ENCODE results near the gene USP24.

- TF ChIP-seq, protein P1, sequence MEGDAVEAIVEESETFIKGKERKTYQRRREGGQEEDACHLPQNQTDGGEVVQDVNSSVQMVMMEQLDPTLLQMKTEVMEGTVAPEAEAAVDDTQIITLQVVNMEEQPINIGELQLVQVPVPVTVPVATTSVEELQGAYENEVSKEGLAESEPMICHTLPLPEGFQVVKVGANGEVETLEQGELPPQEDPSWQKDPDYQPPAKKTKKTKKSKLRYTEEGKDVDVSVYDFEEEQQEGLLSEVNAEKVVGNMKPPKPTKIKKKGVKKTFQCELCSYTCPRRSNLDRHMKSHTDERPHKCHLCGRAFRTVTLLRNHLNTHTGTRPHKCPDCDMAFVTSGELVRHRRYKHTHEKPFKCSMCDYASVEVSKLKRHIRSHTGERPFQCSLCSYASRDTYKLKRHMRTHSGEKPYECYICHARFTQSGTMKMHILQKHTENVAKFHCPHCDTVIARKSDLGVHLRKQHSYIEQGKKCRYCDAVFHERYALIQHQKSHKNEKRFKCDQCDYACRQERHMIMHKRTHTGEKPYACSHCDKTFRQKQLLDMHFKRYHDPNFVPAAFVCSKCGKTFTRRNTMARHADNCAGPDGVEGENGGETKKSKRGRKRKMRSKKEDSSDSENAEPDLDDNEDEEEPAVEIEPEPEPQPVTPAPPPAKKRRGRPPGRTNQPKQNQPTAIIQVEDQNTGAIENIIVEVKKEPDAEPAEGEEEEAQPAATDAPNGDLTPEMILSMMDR (IDR thresholded peaks at IDR 0.05): no peak
- no peak for TF ChIP-seq POLR2A (IDR thresholded peaks at IDR 0.05)
Measured at GRCh38 chr1:55081905-55082296, 133.3 kb downstream of the USP24 start.

Data from lower leg skin (tissue), 3 donors.